Measurements from ENCODE around the gene S1PR4.

DNA sequence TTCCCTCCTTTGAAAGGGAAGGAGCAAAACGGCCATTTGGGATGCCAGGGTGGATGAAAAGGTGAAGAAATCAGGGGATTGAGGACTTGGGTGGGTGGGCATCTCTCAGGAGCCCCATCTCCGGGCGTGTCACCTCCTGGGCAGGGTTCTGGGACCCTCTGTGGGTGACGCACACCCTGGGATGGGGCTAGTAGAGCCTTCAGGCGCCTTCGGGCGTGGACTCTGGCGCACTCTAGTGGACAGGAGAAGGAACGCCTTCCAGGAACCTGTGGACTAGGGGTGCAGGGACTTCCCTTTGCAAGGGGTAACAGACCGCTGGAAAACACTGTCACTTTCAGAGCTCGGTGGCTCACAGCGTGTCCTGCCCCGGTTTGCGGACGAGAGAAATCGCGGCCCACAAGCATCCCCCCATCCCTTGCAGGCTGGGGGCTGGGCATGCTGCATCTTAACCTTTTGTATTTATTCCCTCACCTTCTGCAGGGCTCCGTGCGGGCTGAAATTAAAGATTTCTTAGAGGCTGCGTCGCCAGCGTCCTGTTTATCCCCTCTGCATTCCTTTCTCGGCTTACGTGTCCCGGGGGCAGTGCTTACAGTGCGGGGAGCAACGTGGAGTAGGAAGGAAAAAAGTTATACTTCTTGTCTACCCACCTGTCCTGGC lies 15.2 kb upstream of the S1PR4 start:
- no peak for TF ChIP-seq MYBL2 (CRISPR knock-in tag; IDR thresholded peaks at IDR 0.05)
- no peak for TF ChIP-seq FOXJ3 (CRISPR knock-in tag; IDR thresholded peaks at IDR 0.05; ENCODE audit: borderline replicate concordance)
- TF ChIP-seq, protein P1, sequence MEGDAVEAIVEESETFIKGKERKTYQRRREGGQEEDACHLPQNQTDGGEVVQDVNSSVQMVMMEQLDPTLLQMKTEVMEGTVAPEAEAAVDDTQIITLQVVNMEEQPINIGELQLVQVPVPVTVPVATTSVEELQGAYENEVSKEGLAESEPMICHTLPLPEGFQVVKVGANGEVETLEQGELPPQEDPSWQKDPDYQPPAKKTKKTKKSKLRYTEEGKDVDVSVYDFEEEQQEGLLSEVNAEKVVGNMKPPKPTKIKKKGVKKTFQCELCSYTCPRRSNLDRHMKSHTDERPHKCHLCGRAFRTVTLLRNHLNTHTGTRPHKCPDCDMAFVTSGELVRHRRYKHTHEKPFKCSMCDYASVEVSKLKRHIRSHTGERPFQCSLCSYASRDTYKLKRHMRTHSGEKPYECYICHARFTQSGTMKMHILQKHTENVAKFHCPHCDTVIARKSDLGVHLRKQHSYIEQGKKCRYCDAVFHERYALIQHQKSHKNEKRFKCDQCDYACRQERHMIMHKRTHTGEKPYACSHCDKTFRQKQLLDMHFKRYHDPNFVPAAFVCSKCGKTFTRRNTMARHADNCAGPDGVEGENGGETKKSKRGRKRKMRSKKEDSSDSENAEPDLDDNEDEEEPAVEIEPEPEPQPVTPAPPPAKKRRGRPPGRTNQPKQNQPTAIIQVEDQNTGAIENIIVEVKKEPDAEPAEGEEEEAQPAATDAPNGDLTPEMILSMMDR (IDR thresholded peaks at IDR 0.05), result peak; percentile 83
- no peak for TF ChIP-seq TEAD4 (CRISPR knock-in tag; IDR thresholded peaks at IDR 0.05)
- TF ChIP-seq, protein P2, sequence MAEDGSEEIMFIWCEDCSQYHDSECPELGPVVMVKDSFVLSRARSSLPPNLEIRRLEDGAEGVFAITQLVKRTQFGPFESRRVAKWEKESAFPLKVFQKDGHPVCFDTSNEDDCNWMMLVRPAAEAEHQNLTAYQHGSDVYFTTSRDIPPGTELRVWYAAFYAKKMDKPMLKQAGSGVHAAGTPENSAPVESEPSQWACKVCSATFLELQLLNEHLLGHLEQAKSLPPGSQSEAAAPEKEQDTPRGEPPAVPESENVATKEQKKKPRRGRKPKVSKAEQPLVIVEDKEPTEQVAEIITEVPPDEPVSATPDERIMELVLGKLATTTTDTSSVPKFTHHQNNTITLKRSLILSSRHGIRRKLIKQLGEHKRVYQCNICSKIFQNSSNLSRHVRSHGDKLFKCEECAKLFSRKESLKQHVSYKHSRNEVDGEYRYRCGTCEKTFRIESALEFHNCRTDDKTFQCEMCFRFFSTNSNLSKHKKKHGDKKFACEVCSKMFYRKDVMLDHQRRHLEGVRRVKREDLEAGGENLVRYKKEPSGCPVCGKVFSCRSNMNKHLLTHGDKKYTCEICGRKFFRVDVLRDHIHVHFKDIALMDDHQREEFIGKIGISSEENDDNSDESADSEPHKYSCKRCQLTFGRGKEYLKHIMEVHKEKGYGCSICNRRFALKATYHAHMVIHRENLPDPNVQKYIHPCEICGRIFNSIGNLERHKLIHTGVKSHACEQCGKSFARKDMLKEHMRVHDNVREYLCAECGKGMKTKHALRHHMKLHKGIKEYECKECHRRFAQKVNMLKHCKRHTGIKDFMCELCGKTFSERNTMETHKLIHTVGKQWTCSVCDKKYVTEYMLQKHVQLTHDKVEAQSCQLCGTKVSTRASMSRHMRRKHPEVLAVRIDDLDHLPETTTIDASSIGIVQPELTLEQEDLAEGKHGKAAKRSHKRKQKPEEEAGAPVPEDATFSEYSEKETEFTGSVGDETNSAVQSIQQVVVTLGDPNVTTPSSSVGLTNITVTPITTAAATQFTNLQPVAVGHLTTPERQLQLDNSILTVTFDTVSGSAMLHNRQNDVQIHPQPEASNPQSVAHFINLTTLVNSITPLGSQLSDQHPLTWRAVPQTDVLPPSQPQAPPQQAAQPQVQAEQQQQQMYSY (CRISPR knock-in tag; IDR thresholded peaks at IDR 0.05), result no peak
- no peak for TF ChIP-seq CREB1 (CRISPR knock-in tag; IDR thresholded peaks at IDR 0.05)
- no peak for TF ChIP-seq STAT6 (CRISPR knock-in tag; conservative IDR thresholded peaks at IDR 0.05; ENCODE audit: low read depth)
- no peak for TF ChIP-seq OVOL2 (CRISPR knock-in tag; IDR thresholded peaks at IDR 0.05; ENCODE audit: borderline replicate concordance)
- TF ChIP-seq USF2 (CRISPR knock-in tag; IDR thresholded peaks at IDR 0.05), result no peak
- no peak for TF ChIP-seq JUN (CRISPR knock-in tag; IDR thresholded peaks at IDR 0.05)
- no peak for TF ChIP-seq ZNF121 (CRISPR knock-in tag; IDR thresholded peaks at IDR 0.05)
- TF ChIP-seq, protein P3, sequence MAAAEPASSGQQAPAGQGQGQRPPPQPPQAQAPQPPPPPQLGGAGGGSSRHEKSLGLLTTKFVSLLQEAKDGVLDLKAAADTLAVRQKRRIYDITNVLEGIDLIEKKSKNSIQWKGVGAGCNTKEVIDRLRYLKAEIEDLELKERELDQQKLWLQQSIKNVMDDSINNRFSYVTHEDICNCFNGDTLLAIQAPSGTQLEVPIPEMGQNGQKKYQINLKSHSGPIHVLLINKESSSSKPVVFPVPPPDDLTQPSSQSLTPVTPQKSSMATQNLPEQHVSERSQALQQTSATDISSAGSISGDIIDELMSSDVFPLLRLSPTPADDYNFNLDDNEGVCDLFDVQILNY (CRISPR knock-in tag; IDR thresholded peaks at IDR 0.05), result no peak
- TF ChIP-seq, protein P4, sequence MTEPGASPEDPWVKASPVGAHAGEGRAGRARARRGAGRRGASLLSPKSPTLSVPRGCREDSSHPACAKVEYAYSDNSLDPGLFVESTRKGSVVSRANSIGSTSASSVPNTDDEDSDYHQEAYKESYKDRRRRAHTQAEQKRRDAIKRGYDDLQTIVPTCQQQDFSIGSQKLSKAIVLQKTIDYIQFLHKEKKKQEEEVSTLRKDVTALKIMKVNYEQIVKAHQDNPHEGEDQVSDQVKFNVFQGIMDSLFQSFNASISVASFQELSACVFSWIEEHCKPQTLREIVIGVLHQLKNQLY (CRISPR knock-in tag; IDR thresholded peaks at IDR 0.05), result no peak
